ENCODE data around the gene CRHBP.

- TF ChIP-seq EZH2 (IDR thresholded peaks at IDR 0.05; ENCODE audit: low read depth, unreplicated experiment) (no peak), POLR2AphosphoS5 (IDR thresholded peaks at IDR 0.05; ENCODE audit: low read depth) (no peak), REST (IDR thresholded peaks at IDR 0.05; ENCODE audit: unreplicated experiment) (no peak), CREB1 (CRISPR knock-in tag; IDR thresholded peaks at IDR 0.05; ENCODE audit: low read depth) (no peak), EZH2phosphoT487 (IDR thresholded peaks at IDR 0.05; ENCODE audit: unreplicated experiment) (no peak), STAT1 (IDR thresholded peaks at IDR 0.05; ENCODE audit: unreplicated experiment) (no peak), ETS1 (IDR thresholded peaks at IDR 0.05) (no peak), JUNB (IDR thresholded peaks at IDR 0.05; ENCODE audit: unreplicated experiment) (no peak)
- TF ChIP-seq, protein P1, sequence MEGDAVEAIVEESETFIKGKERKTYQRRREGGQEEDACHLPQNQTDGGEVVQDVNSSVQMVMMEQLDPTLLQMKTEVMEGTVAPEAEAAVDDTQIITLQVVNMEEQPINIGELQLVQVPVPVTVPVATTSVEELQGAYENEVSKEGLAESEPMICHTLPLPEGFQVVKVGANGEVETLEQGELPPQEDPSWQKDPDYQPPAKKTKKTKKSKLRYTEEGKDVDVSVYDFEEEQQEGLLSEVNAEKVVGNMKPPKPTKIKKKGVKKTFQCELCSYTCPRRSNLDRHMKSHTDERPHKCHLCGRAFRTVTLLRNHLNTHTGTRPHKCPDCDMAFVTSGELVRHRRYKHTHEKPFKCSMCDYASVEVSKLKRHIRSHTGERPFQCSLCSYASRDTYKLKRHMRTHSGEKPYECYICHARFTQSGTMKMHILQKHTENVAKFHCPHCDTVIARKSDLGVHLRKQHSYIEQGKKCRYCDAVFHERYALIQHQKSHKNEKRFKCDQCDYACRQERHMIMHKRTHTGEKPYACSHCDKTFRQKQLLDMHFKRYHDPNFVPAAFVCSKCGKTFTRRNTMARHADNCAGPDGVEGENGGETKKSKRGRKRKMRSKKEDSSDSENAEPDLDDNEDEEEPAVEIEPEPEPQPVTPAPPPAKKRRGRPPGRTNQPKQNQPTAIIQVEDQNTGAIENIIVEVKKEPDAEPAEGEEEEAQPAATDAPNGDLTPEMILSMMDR (conservative IDR thresholded peaks at IDR 0.05; ENCODE audit: low read depth in 2 of 2), result no peak
Observed at GRCh38 chr5:76986825-76987526, 34.1 kb downstream of the CRHBP start.
